H9 (cell line): ENCODE data around the gene PPFIA2. TPM values are rescaled to one million over a fixed set of nuclear protein-coding genes. Genes with fewer than 3 reads are reported as not detected.

Source experiments
- DNase-seq: peaks from one replicate; pipeline ENCODE4 v3.0.0-alpha.2; 2017
- H2AFZ ChIP-seq: one replicate; pipeline ENCODE4 v1.6.1; 2013; ENCODE audit warnings: mild to moderate bottlenecking, low read length, control low read depth, moderate library complexity
- H2AK5ac ChIP-seq: 2 replicates; pipeline ENCODE4 v1.6.1; 2013; ENCODE audit warnings: low read length, control low read depth, mixed read lengths; ENCODE audit not compliant: insufficient read length
- H2BK120ac ChIP-seq: one replicate; pipeline ENCODE4 v1.6.1; 2013; ENCODE audit warnings: low read depth, mild to moderate bottlenecking, low read length, control low read depth, inconsistent platforms; ENCODE audit not compliant: poor library complexity, severe bottlenecking
- H2BK12ac ChIP-seq: 2 replicates; pipeline ENCODE4 v1.6.1; 2013; ENCODE audit warnings: low read length, control low read depth, mixed read lengths, low read depth; ENCODE audit not compliant: insufficient read length
- H2BK15ac ChIP-seq: 2 replicates; pipeline ENCODE4 v1.6.1; 2013; ENCODE audit warnings: low read depth, low read length, control low read depth
- H2BK20ac ChIP-seq: one replicate; pipeline ENCODE4 v1.6.1; 2013; ENCODE audit warnings: low read depth, mild to moderate bottlenecking, low read length, control low read depth, inconsistent platforms; ENCODE audit not compliant: poor library complexity, severe bottlenecking
- H2BK5ac ChIP-seq: 2 replicates; pipeline ENCODE4 v1.6.1; 2013; ENCODE audit warnings: low read length, control low read depth, mixed read lengths; ENCODE audit not compliant: insufficient read length
- H3K14ac ChIP-seq: 2 replicates; pipeline ENCODE4 v1.6.1; 2013; ENCODE audit warnings: low read length, control low read depth; ENCODE audit not compliant: insufficient read depth
- H3K18ac ChIP-seq: 2 replicates; pipeline ENCODE4 v1.6.1; 2013; ENCODE audit warnings: low read depth, mild to moderate bottlenecking, mixed read lengths, low read length, control low read depth; ENCODE audit not compliant: insufficient read length
- H3K23ac ChIP-seq: 2 replicates; pipeline ENCODE4 v1.6.1; 2013; ENCODE audit warnings: low read length, control low read depth, mixed read lengths, low read depth; ENCODE audit not compliant: insufficient read length
- H3K23me2 ChIP-seq: 2 replicates; pipeline ENCODE4 v1.6.1; 2013; ENCODE audit warnings: low read depth, mild to moderate bottlenecking, mixed read lengths, low read length, control low read depth; ENCODE audit not compliant: insufficient read length, poor library complexity, severe bottlenecking
- H3K27ac ChIP-seq: 2 replicates; pipeline ENCODE4 v1.5.1; 2013; ENCODE audit warnings: low read length, control low read depth, mixed read lengths, low read depth; ENCODE audit not compliant: insufficient read length
- H3K27me3 ChIP-seq: 2 replicates; pipeline ENCODE4 v1.6.1; 2013; ENCODE audit warnings: low read length, control low read depth, inconsistent platforms; ENCODE audit not compliant: insufficient read depth
- H3K4ac ChIP-seq: 2 replicates; pipeline ENCODE4 v1.6.1; 2013; ENCODE audit warnings: low read depth, mild to moderate bottlenecking, control low read depth, inconsistent platforms, low read length, moderate library complexity
- H3K4me1 ChIP-seq: 2 replicates; pipeline ENCODE4 v1.6.1; 2013; ENCODE audit warnings: low read length, control low read depth, inconsistent platforms; ENCODE audit not compliant: insufficient read depth
- H3K4me2 ChIP-seq: 2 replicates; pipeline ENCODE4 v1.6.1; 2013; ENCODE audit warnings: low read length, control low read depth, mixed read lengths; ENCODE audit not compliant: insufficient read length, insufficient read depth
- H3K56ac ChIP-seq: 2 replicates; pipeline ENCODE4 v1.6.1; 2013; ENCODE audit warnings: low read depth, mild to moderate bottlenecking, mixed read lengths, low read length, control low read depth; ENCODE audit not compliant: insufficient read length
- H3K79me1 ChIP-seq: 2 replicates; pipeline ENCODE4 v1.6.1; 2013; ENCODE audit warnings: low read depth, mild to moderate bottlenecking, moderate library complexity, low read length, control low read depth, inconsistent platforms; ENCODE audit not compliant: insufficient read depth, poor library complexity, severe bottlenecking
- H3K79me2 ChIP-seq: 2 replicates; pipeline ENCODE4 v1.6.1; 2013; ENCODE audit warnings: low read length, control low read depth, inconsistent platforms; ENCODE audit not compliant: insufficient read depth
- H3K9ac ChIP-seq: 2 replicates; pipeline ENCODE4 v1.6.1; 2013; ENCODE audit warnings: low read length, control low read depth, mixed read lengths; ENCODE audit not compliant: insufficient read length; ENCODE audit errors: extremely low read depth
- H3K9me3 ChIP-seq: one replicate; pipeline ENCODE4 v1.6.1; 2013; ENCODE audit warnings: low read depth, low read length, inconsistent platforms; ENCODE audit not compliant: control insufficient read depth
- H3T11ph ChIP-seq: one replicate; pipeline ENCODE4 v1.6.1; 2013; ENCODE audit warnings: mild to moderate bottlenecking, low read length, control low read depth, inconsistent platforms
- H4K20me1 ChIP-seq: one replicate; pipeline ENCODE4 v1.6.1; 2013; ENCODE audit not compliant: control insufficient read depth, insufficient read length, insufficient read depth
- H4K5ac ChIP-seq: 2 replicates; pipeline ENCODE4 v1.6.1; 2013; ENCODE audit warnings: low read depth, mild to moderate bottlenecking, mixed read lengths, low read length, control low read depth; ENCODE audit not compliant: insufficient read length
- H4K8ac ChIP-seq: replicated peaks from 2 replicates; pipeline ENCODE4 v1.6.1; 2013; ENCODE audit warnings: low read length, control low read depth, mixed read lengths, low read depth; ENCODE audit not compliant: insufficient read length
- H4K91ac ChIP-seq: 2 replicates; pipeline ENCODE4 v1.6.1; 2013; ENCODE audit warnings: low read depth, mild to moderate bottlenecking, moderate library complexity, mixed read lengths, low read length, control low read depth; ENCODE audit not compliant: insufficient read length
- H3K27ac Mint-ChIP-seq, 3 experiments: 2 replicates in 2 of 3; 3 replicates in 1 of 3; pipeline ENCODE4 v1.8.0; 2020 to 2021; ENCODE audit warnings: mixed read lengths in 3 of 3, mild to moderate bottlenecking in 1 of 3, moderate library complexity in 1 of 3
- H3K27me3 Mint-ChIP-seq: 2 replicates; pipeline ENCODE4 v1.8.0; 2021; ENCODE audit warnings: low read depth, mild to moderate bottlenecking, moderate library complexity, mixed read lengths
- H3K36me3 Mint-ChIP-seq, 3 experiments: 2 replicates in 2 of 3; 3 replicates in 1 of 3; pipeline ENCODE4 v1.8.0; 2020 to 2021; ENCODE audit warnings: low read depth in 3 of 3, mixed read lengths in 3 of 3; ENCODE audit not compliant: insufficient read depth in 1 of 3
- H3K4me1 Mint-ChIP-seq, 2 experiments: 2 replicates each; pipeline ENCODE4 v1.8.0; 2020; ENCODE audit warnings: mixed read lengths in 2 of 2
- H3K4me3 Mint-ChIP-seq, 2 experiments: 2 replicates in 1 of 2; 3 replicates in 1 of 2; pipeline ENCODE4 v1.8.0; 2020 to 2021; ENCODE audit warnings: mild to moderate bottlenecking in 2 of 2, mixed read lengths in 2 of 2, moderate library complexity in 1 of 2
- H3K9me3 Mint-ChIP-seq, 2 experiments: 2 replicates in 1 of 2; 3 replicates in 1 of 2; pipeline ENCODE4 v1.8.0; 2020; ENCODE audit warnings: mild to moderate bottlenecking in 2 of 2, mixed read lengths in 2 of 2, moderate library complexity in 1 of 2
- CTCF ChIP-seq: fragments of 200-600 bp; sonication (generic); conservative IDR thresholded peaks from 3 replicates; pipeline ENCODE4 v1.8.0; 2021; ENCODE audit warnings: antibody characterized with exemption, mild to moderate bottlenecking
- WGBS: extraction: QIAGEN DNeasy Blood & Tissue Kit; methylation state at CpG from one replicate; pipeline ENCODE4 v1.1.7; 2013; ENCODE audit warnings: missing lambda C conversion rate, low lambda C conversion rate, mixed read lengths; ENCODE audit not compliant: insufficient read length; ENCODE audit errors: extremely low coverage; 5-methylcytosine and 5-hydroxymethylcytosine counted together
- total RNA-seq: library from RNA; stranded (reverse); gene quantifications from 2 replicates; pipeline ENCODE4 v1.2.1, GENCODE V29; 2021

PPFIA2 gene
- total RNA-seq, 1 experiment from 2014 or later: 1.3 TPM

- H3K9me3 Mint-ChIP-seq: no peaks in the 10 kb centered on the region
- no peak overlapping the region for H2BK15ac ChIP-seq
- no peaks in the 10 kb centered on the region for H3K9me3 ChIP-seq
- peaks cover 0 to 4% of the 10 kb centered on the region in 2 experiments; a peak in 3 of 4 replicates for H3K4me1 Mint-ChIP-seq
- H2BK12ac ChIP-seq: no peak overlapping the region
- H3K23ac ChIP-seq: no peak overlapping the region
- H4K5ac ChIP-seq: no peak overlapping the region
- H4K8ac ChIP-seq: no peak overlapping the region
- no peak overlapping the region for H3K18ac ChIP-seq
- H3K4me2 ChIP-seq: no peak overlapping the region
- H2AK5ac ChIP-seq: no peak overlapping the region
- H3K79me1 ChIP-seq: no peaks in the 10 kb centered on the region
- H3K27me3 ChIP-seq: no peaks in the 10 kb centered on the region
- H3K9ac ChIP-seq: no peak overlapping the region
- H2BK20ac ChIP-seq: no peak overlapping the region
- H3K36me3 Mint-ChIP-seq: no peaks in the 10 kb centered on the region
- H3K79me2 ChIP-seq: no peaks in the 10 kb centered on the region
- no peak overlapping the region for H3K27ac ChIP-seq
- no peaks in the 10 kb centered on the region for H3K23me2 ChIP-seq
- no peak for DNase-seq
- no peak for TF ChIP-seq CTCF
- H3T11ph ChIP-seq: no peak overlapping the region
- no peak overlapping the region for H2BK5ac ChIP-seq
- H3K4ac ChIP-seq: no peak overlapping the region
- H3K4me1 ChIP-seq: no peaks in the 10 kb centered on the region
- H3K4me3 Mint-ChIP-seq: no peak overlapping the region
- H2BK120ac ChIP-seq: no peak overlapping the region
- H3K14ac ChIP-seq: no peak overlapping the region
- H4K91ac ChIP-seq: no peak overlapping the region
- H3K27me3 Mint-ChIP-seq: no peaks in the 10 kb centered on the region
- H2AFZ ChIP-seq: no peak overlapping the region
- no CpG with 5 or more reads among the region's 4 CpGs for WGBS
- H3K56ac ChIP-seq: no peak overlapping the region
- no peaks in the 10 kb centered on the region for H4K20me1 ChIP-seq
- no peak overlapping the region for H3K27ac Mint-ChIP-seq
Observed at GRCh38 chr12:81332054-81332453, 427.1 kb downstream of the PPFIA2 start.
